ENCODE measurements around the gene TUT1.
A peak's percentile ranks its signal among the peaks of the same experiment; 100 is the strongest.
"Not testable (repeated sequence)": the region's sequence is repeated elsewhere in the genome, so short reads cannot be mapped to it uniquely, and the experiment has no call there.

Gene TUT1, protein sequence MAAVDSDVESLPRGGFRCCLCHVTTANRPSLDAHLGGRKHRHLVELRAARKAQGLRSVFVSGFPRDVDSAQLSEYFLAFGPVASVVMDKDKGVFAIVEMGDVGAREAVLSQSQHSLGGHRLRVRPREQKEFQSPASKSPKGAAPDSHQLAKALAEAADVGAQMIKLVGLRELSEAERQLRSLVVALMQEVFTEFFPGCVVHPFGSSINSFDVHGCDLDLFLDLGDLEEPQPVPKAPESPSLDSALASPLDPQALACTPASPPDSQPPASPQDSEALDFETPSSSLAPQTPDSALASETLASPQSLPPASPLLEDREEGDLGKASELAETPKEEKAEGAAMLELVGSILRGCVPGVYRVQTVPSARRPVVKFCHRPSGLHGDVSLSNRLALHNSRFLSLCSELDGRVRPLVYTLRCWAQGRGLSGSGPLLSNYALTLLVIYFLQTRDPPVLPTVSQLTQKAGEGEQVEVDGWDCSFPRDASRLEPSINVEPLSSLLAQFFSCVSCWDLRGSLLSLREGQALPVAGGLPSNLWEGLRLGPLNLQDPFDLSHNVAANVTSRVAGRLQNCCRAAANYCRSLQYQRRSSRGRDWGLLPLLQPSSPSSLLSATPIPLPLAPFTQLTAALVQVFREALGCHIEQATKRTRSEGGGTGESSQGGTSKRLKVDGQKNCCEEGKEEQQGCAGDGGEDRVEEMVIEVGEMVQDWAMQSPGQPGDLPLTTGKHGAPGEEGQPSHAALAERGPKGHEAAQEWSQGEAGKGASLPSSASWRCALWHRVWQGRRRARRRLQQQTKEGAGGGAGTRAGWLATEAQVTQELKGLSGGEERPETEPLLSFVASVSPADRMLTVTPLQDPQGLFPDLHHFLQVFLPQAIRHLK

DNA sequence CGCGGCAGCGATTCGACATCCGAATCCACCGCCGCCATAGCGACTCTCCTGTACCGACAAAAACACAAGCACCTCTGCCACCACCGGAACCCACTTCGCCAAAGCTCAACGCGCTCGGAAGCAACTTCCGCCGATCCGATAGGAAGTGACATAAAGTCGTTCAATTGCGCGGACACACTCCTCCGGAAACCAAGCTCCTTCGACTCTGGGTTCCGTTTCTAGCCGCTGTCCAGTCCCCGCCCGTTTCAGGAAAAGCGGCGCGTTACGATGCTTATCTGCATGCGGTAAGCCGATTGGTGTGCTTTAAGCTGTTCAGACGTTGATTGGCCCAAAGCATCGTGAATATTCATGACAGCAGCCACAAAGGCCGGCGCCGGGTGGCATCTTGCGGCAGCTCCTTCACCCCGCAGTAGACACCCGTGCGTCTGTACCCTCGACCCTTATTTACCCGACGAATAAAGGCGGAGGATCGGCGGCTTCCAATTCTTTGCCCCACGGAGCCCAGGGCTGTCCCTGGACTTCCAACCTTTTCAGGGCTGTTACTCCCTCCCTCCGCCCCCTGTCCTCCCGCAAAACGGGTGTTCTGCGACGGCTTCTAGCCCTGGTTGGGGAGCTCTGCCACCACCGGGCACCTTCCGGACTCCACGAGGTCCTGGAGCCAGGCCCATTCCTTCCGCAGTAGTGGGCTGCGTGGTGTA is at the start of gene TUT1:
Gene TUT1 (minus strand): TSS at position 76 of the 698 bp plus-strand sequence. CDS start 38 bp downstream, at position 38.
- peak; percentile 92 for DNase-seq

DNA sequence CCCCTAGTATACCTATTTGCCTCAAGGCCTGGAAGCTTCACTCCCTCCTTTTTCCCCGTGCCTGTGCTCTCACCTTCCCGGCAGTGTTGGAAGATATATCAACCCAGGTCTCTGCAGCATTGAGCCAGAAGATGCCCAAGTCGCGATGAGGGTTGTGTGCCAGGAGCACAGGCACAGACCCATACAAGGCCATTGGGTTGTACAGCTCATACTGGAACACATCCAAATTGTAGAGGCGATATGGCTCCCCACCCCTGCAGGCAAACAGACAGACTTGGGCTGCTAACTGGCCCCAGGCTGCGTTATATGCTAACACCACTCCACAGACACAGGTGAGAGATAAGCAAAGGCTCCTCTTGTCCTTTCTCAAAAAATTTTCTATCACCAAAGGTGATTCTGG is 41.2 kb upstream of the TUT1 start:
- DNase-seq = no peak

DNA sequence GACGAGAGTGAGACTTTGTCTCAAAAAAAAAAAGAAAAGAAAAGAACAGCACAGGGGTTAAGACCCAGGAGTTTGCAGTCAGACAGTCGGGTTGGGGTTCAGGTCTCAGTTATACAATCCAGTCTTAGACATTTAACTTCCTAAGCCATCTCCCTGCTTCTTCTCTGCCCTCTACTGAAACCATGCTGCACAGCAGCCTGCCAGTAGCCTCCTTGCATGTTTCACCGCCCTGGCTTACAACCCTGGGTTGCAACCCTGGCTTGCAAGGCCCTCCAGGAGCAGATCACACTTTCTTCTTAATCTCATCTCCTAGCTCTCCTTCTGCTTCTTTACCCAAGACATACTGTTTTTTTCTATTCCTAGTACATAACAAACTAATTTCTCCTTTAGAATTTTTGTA is 36.4 kb upstream of the TUT1 start:
- no peak for DNase-seq

DNA sequence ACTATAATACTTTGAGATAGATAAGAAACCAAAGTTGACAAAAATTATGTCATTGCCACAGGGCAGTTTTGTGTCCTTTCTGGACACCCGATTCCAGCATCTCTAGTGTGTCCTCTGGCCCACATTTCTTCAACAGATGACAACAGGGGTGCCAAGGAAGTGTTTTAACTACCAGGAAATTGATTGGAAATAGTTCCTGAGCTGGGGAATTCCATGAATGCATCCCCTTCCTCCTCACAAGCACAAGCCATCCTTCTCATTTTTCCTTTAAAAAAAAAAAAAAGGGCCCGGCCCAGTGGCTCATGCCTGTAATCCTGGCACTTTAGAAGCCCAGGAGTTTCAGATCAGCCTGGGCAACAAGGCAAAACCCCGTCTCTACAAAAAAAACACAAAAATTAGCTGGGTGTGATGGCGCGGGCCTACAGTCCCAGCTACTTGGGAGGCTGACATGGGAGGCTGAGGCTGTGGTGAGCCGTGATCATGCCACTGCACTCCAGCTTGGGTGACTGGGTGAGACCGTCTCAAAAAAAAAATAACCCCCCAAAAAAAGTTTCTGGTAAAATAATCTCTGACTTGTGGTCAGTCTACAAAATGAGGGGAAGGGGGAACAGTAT is 31.3 kb upstream of the TUT1 start:
- DNase-seq = no peak

DNA sequence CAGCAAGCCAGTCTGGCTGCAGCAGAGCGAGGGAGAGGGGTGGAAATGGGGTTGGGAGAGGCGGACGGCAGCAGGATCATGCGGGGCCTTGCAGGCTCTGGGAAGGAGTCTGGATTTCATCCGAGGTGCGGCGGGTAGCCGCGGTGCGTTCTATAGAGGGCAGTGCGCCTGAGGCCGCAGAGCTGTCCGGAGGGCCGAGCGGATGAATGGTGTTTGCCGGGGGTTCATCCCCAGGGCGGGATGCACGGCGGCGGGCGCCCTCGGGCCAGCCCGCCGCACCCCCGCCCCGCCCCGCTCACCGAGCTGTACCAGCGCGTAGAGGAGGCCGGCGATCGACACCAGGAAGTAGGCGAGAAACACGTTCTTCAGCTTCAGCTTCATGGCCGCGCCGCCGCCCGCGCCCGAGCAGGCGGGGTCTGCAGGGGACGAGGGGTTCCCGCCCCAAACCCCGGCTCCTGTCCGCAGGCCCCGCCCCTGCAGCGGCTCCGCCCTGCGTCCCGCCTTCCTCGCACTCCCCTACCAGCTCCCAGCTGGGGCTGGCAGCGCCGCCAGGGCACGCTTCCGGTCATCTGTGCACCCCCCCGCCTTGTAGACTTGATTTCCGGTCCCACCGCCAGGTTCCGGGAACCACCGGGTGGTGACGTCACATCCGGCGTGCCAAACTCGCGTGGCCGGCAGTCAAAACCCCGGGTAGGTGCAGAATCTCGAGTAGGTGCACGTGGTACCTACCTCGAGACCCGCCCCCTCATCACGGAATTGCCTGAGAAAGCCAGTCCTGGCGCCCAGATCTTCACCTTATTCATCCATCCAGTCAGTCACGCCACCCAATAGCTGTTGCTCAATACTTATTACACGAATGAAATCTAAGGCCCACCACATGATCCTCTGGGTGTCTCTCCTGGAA is 30.5 kb upstream of the TUT1 start, which contains the start of gene B3GAT3:
Gene B3GAT3 (minus strand): TSS at position 420 of the 904 bp plus-strand sequence. CDS start 39 bp downstream, at position 381.
- DNase-seq = peak; percentile 88

DNA sequence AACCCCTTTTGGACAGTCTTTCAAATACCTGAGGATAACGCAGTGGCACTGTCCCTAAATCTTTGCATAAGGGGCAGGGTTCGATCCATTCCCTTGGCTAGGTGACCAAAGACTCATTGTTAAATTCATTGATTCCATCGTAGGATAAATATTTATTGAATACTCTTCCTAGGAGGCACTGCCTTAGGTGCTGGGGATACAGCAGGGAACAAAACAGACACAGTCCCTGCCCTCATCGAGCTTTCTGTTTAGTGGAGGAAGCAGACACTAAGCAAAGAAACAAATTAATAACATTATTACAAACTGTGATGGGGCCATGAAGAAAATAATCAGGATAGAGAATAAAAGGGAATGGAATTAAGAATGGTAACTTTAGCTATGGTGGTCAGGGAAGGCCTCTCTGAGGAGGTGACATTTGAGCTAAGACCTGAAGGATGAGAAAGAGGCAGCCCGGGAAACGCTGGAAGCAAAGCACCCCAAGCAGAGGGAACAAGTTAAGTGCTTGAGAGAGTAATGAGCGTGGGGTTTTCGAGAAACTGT is 29.8 kb upstream of the TUT1 start:
- no peak for DNase-seq

DNA sequence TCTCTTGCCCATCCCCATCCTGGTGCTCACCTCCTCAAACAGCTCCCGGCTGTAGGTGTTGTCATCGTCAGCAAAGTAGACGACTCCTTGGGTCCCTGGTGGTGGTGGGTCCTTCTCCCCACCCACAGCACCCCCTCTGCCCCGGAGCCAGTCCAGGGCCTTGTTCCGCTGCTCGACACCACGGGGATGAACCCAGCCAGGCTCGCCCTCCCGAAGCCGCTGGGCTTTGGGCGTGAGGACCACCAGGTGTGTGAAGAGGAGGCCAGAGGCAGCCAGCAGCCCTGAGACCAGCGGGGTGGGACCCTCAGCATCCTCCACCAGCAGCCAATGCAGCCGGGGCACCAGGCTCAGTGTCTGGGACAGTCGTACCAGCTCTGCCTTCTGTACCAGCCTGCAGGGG is 25.6 kb upstream of the TUT1 start:
- DNase-seq = not testable (repeated sequence)

DNA sequence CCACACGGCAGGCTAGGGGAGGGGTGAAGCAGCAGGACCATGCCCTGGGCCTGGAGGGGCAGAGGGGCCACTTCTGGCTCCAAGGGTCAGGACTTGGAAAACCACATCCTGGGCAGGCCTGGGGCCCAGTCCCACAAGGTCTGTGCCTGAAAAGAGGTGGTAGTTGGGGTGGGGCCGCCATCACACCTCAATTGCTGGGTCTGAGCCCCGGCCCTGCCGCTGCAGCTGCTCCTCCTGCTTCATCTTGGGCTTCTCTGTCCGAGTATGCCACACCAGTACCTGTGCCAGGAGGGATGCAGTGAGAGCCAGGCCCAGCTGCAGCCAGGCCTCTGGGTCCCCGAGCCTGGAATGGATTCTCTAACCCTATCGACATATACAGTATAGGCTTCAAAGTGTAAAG is 24.2 kb upstream of the TUT1 start:
- no peak for DNase-seq

DNA sequence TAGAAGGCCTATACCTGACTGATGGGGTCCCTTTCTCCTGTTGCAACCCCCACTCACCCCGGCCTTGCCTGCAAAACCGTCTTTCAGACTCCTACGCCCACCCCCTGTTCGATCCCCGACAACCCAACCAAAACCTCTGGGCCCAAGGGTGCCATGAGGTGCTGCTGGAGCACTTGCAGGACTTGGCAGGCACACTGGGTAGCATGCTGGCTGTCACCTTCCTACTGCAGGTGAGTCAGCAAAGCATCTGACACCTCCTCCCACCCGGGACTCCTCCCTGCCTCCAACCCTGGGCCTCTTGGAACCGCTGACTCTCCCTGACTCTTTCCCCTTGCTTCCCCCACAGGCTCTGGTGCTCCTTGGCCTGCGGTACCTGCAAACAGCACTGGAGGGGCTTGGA is 23.0 kb upstream of the TUT1 start:
- no peak for DNase-seq

DNA sequence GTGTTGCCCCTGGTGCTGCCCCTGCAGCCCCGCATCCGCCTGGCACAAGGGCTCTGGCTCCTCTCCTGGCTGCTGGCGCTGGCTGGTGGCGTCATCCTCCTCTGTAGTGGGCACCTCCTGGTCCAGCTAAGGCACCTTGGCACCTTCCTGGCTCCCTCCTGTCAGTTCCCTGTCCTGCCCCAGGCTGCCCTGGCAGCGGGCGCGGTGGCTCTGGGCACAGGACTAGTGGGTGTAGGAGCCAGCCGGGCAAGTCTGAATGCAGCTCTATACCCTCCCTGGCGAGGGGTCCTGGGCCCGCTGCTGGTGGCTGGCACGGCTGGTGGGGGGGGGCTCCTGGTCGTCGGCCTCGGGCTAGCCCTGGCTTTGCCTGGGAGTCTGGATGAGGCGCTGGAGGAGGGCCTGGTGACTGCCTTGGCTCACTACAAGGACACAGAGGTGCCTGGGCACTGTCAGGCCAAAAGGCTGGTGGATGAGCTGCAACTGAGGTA is 22.0 kb upstream of the TUT1 start:
- no peak for DNase-seq

DNA sequence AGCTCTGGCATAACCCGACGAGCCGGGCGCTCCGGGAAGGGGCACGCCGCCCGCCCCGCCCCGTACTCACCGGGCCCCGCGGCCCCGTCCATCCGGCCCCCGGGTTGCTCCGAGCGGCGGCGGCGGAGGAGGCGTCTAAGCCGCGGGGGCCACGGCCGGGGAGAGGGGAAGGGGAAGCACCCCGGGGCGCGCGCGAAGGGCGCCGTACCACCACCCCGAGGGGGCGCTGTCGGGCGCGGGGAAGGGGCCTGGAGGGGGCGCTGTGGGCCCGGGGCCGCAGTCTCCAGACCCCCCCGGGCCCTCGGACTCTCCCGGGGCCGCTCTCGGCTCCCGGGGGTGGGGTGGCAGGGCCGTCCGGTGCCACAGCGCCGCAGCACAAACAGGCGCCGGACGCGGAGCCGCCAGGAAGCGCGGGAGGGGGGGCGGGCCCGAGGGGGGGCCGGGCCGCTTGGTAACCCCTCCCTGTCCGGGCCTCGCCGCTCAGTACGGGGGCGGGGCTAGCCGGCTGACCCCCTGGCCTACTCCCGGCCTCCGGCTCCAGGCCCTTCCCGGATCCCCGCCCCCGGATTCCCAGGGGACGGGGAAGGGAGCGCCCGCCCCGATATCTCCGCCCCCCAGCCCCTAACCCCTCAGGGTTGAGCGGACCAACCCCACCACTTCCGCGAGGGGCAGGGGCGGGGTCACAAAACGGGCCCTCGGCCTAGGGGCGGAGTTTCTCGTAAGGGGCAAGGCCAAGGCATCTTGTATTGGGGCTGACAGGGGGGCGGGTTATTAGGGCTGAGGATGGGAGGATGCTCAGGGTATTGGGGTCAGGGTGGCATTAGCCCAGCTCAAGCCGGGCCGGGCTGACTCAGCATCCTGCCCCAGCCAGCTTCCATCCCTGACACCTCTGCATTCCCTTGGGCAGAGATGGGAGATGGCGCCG is 21.3 kb upstream of the TUT1 start, which contains the start of the genes EML3 and ROM1:
Gene EML3 (minus strand): TSS at position 410 of the 925 bp plus-strand sequence. CDS start 318 bp downstream, at position 92.
Gene ROM1 (plus strand): TSS at position 892 of the 925 bp plus-strand sequence. CDS start 25 bp downstream, at position 917.
- DNase-seq = no peak

DNA sequence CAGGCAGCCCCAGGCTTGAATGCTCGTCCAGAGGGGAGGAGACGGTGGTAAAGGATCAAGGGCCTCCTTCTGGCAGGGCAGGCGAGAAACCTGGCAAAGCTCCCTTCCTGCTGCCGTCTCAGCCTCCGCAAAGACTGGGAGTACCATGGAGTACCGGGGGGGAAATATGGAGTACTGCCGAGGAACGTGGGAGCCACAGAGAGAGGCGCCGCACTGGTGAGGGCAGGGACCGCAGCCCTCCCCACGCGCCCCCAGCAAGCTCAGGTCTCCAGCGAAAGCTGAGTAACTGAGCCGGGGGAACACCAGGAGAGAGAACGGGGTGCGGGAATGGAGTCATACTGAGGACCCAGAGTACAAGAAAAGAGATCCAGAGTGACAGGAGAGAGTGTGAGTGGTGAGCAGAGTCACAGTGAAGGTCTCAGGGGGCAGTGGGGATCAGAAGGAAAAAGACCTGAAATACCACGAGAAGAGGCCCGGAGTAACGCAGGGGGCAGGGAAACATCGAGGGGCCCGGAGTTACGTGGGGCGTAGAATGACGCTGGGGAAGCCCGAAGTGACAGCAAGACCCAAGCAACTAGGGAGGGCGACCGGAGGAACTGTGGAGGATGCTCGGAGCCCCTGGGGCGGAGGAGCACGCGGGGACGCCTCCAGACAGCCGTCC is 20.5 kb upstream of the TUT1 start:
- DNase-seq = no peak

DNA sequence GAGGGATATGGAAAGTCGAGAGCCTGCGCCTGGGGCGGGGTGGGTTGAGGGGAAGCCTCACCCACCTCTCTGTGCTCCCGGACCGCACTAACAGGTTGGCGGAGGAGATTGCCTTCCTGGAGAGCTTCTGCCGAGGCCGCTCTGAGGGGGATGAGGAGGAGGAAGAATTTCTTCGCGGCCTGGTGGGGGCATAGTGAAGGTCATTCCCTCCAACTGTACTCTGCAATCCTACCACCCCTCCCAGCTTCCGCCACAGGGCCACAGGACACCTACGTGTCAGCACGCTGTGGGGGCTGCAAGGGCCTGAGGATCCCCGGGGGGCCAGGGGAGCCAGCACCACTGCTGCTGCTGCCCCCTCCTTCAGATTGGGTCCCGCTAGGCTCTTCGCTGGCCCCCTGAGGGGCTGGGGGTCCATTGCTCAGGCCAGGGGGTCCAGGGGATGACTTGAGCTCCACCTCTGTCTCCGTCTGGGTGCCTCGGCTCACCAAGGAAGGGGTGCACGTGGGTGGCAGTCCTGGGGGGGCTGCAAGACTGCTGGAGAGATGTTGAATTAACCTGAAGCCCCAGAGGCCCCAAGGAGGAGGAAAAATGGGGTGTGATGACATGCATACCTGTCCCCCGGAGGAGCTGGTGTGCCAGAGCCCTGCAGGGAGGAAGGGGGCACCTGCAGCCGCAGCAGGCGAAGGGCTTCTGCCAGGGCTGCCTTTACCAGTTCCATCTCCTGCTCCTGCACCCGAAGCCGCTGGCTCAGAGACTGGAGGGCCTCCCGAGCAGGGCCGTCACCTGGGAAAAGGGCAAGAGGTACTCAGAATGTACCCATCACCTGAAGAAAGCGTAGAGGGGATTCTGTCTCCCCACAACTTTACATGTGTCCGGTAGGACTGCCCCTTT is 19.7 kb upstream of the TUT1 start:
- no peak for DNase-seq

DNA sequence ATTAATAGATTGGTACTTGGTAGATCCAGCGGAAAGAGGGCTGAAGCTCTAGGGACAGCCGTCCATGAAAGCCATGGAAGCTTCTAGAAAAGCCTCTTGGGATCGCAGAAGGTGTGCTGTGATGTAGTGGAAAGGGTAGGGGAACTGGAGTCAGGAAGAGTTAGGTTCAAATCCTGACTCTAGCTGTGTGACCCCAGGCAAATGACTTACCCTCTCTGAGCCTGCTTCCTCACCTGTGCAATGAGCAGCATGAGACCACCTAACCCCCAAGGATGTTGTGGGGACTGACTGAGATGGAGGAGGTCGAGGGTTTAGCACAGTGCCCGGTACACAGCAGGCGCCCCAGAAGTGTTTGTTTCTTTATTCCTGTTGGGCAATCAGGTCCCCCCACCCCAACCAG is 19.1 kb upstream of the TUT1 start:
- no peak for DNase-seq

DNA sequence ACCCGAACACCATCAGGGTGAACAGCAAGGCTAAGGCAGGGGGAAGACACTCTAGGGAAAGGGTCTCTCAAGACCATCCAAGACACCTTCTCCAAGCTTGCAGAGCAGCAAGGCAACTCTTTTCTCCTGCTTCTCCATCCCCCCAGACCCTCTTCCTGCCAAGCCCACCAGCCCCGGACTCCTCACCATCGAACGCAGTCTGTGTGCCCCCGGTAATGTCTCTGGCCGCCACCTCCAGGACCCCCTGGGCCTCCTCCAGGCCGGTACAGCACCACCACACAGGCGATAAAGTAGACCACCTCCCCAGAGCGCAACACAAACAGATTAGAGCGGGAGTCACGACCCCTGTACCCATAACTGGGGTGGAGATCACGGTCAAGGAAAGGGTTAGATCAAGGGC is 17.5 kb upstream of the TUT1 start:
- no peak for DNase-seq

DNA sequence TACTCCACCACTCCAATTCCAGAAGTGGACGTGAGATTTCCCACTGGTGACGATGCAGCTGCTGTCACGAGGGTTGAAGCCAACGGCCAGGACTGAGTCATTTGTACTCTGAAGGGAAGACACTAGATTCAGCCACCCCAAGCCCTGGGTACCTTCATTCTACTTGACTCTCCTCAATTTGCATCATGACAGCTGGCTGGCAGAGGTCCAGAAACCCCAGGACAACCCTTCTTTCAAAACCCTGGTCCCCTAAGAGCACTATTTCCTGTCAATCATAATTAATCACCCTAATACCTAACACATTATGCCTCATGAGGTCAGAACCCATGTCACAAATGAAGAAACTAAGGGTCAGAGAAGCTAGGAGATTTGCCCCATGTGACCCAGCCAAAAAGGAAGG is 16.4 kb upstream of the TUT1 start:
- DNase-seq = no peak

DNA sequence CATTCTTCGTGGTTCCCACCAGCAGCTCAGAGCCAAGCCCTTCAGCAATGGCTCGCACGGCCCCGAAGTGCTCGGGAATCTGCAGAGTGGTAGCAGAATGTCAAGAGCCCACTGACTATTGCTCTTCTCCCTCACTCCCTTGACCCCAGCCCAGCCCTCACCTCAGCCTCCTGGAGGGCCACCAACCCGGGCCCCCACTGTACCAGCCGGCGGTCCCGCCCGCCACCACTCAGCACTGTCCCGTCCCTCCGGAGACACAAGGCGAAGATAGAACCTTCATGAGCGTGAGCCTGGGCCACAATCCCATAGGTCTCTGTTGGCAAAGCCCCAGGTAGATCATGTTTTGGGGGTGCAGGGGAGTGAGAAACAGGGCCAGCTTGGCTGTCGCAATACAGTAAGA is 14.6 kb upstream of the TUT1 start:
- DNase-seq = no peak

DNA sequence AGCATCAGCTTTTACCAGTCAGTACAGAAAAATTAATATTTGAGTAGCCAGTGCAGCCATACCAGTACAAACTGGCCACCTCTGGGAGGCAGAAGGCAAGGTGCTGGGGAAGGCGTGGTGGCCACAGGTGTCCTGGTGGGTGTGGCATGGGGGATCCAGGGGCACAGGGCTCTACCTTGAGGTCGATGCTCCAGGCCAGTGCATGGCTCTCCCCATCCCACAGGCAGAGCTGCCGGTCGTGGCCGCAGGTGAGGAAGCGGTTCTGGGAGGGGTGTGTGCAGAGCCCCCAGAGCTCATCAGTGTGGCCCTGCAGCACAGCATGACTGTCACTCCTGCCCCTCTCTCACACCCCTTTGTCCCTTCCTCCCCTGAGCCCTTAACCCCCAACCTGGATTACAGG is 14.1 kb upstream of the TUT1 start:
- DNase-seq = no peak
